Measurements from ENCODE around the gene SHBG.

DNA sequence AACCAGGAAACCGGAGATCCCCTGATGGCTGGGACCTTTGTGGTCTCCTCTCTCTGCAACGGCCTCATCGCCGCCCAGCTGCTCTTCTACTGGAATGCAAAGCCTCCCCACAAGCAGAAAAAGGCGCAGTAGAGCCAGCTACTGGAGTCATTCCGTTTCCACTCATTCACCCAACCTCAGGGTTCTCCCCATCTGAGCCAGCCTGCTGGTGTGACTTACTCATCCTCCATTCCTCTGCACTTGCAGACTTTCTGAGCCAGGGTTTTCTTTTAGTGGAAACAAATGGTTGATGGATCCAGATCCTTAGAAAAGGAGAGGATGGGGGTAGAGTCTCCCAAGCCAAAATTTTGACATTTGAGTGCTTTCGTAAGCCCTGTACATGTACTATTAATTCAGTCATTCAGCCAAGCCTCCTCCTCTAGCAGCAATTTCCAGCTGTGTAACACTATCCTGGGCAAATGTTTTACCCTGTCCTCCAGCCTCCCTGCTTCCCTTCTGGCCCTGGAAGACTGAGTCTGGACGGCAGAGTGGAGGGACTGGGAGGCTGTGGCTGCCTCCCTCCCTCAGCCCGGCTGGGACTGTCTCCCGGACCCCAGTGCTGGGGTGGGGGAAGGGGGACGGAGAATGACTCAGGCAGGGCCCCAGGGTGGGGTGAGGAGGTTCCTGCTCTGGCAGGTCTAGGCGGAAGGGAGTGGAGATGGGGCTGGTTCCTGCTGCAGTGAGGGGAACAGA lies 42.3 kb upstream of the SHBG start:
- TF ChIP-seq, protein P1, sequence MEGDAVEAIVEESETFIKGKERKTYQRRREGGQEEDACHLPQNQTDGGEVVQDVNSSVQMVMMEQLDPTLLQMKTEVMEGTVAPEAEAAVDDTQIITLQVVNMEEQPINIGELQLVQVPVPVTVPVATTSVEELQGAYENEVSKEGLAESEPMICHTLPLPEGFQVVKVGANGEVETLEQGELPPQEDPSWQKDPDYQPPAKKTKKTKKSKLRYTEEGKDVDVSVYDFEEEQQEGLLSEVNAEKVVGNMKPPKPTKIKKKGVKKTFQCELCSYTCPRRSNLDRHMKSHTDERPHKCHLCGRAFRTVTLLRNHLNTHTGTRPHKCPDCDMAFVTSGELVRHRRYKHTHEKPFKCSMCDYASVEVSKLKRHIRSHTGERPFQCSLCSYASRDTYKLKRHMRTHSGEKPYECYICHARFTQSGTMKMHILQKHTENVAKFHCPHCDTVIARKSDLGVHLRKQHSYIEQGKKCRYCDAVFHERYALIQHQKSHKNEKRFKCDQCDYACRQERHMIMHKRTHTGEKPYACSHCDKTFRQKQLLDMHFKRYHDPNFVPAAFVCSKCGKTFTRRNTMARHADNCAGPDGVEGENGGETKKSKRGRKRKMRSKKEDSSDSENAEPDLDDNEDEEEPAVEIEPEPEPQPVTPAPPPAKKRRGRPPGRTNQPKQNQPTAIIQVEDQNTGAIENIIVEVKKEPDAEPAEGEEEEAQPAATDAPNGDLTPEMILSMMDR (IDR thresholded peaks at IDR 0.05; ENCODE audit: insufficient read depth, low read length, poor library complexity, severe bottlenecking) = no peak
- no peak for TF ChIP-seq EZH2phosphoT487 (conservative IDR thresholded peaks at IDR 0.05; ENCODE audit: low read length)

Data from SU-DHL-6 (cell line).